HG03565 (cell line): Measurements from ENCODE around the gene NXN.

Source experiments
- ATAC-seq: cut with Tn5 transposase; IDR thresholded peaks from one replicate; pipeline ENCODE4 v1.9.1; 2021; ENCODE audit warnings: mild to moderate bottlenecking, moderate library complexity; ENCODE audit not compliant: unreplicated experiment

The NXN gene

DNA sequence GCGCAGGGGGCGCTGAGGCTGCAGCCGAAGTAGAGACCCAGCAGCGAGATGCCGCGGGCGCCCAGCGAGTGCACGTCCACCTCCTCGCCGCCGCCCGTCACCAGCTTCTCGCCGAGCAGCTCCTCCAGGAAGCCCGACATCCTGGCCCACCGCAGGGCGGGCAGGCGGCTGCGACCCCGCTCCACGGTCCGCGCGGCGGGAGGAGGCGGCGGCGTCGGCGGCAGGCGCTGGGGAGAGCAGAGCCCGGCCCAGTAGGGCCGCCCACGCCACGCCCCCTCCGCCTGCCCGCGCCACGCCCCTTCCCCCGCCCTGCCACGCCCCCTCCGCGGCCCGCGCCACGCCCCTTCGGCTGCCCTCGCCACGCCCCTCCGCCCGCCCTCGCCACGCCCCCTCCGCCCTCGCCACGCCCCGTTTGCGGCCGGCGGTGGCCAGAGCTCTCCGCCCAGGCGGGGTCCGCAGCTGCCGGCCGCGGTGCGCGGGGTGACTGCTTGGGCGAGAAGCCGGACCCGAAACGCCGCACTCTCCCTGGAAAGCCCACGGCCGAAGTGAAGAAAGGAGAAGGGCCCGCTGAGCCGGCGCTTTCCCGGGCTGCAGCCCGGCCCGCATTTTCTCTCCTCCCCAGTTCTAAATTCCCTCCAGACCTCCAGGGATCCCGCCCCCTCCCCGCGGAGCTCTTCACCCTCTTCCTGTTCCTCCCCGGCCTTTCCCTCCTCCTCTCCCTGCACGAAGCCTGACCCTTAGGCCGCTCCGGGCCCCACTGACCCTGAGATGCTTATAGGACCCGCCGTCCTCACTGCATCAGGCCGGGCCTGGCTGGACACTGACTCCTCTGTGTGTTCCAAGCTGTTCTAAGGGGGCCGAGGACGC lies at the start of gene NXN:
TSS of gene NXN (minus strand) at position 238 of the 867 bp plus-strand sequence.
- peak; percentile 45 for ATAC-seq

DNA sequence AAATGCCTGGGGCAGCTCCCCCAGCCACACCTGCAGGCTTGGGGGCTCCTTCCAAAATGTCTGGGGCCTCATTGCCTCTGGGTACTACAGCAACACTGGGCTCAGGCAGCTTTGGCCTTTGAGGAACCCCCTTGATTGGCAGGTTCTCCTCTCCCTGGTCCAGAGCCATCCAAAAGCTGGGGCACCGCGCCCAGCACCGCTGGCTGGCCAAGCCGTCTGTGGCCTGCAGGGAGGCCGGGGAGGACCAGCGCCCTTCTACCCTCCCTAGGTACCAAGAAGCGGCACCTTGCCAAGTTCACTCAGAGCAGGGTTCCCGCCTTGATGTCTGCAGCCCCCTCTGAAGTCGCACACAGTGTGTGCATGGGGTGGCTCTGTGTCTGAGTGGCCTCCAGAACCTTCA lies 47.5 kb upstream of the NXN start:
- no peak for ATAC-seq

DNA sequence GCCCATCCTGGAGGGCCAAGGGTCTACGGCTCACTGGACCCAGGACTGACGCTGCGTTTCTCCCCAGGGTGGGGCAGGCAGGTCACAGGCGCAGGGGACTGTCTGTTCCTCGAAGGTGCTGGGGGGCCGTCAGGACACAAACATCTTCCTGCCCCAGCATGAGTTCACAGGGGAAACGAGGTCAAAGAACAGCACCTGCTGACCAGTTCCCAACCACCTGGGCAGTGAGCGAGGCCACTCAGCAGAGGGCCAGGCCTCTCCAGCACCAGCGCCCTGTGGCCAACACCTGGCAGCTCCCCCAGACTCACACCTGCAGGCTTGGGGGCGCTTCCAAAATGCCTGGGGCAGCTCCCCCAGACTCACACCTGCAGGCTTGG lies 47.0 kb upstream of the NXN start:
- ATAC-seq = no peak

DNA sequence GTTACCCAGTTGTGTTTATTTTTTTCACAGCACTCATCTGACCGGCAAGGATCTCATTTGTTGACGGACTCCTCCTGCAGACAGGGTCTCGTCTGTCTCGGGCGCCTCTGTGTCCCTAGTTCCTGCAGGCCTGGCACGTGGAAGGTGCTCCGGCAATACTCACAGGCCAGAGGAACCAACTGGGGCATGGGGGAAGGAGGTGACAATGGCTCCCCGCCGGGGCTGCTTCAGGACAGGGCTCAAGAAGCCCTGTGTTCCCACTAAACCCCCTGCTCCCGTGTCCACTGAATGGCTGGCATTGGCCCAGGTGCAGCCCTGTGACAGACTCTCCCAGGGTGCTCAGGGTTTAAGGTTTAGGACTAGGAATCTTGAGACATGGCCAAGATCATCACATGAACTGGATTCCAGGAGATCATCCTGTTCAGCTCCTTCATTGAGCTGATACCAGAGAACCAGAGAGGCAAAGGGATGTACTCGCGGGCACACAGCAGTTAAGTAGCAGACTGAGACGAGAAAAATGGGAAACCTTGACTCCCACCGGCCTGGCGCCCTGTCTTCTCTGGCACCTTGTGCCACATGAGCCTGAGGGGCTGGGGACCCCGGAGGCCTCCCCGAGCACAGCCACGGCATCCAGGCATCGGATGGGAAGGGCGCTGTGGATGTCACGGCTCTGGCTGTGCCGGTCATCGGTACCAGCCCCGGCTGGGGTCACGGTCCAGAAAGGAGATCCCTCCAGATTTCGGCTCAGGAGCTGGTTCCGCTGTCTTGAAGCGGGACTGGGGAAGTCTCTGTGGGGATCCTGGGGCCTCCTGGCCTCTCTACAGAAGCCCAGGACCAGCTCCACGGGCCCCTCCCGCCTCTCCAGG lies 46.4 kb upstream of the NXN start:
- no peak for ATAC-seq

DNA sequence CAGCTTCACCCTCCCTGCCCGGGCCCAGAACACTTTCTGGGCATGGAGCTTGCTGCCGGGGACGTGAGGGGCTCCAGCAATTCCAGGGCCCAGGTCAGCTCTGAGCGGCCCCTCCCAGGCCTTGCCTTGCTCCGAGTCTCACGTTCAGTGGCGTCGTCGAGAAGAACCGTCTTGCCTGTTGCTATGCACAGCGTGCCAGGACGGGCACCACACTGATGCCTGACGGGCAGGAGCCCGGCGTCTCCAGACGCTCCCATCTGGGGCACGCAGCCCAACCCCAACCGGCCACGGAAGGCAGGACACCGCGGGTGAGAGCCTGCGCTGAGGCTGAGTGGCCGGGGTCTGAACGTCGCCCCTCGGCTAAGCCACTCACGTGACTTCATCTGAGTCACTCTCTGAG lies 44.5 kb upstream of the NXN start:
- no peak for ATAC-seq

DNA sequence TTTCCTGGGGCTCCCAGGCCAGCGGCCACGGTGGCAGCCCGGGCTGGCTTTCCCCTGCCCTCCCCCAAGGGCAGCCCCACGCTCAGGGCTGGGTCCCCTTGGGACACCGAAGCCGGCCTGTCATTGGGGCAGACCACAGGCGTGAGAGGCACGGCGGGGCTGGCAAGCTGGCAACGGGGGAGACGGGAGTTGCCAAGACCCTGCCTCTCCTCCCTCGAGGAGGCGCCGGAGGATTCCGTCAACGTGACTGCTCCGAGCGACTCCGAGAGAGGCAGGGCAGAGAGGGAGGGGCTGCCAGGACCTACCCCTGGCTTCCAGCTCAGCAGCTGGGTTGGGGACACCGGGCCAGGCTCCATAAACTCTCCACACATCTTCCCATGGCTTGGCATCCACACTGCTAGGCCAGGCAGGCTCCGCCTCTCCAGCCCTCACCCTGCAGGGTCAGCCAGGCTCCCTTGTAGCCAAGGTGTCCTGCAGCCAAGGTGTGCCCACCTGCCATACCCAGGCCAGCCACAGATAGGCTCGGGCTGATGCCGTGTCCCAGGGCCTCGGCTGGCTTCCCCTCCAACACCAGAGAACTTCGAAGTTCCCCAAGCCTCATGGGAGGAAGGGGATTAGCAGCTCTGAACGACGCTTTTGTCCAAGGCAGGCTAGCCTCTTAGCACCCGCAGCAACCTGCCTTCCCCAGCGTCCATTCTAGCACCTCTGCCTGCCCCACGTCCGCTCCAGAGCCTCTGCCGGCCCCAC lies 42.9 kb upstream of the NXN start:
- ATAC-seq = no peak

DNA sequence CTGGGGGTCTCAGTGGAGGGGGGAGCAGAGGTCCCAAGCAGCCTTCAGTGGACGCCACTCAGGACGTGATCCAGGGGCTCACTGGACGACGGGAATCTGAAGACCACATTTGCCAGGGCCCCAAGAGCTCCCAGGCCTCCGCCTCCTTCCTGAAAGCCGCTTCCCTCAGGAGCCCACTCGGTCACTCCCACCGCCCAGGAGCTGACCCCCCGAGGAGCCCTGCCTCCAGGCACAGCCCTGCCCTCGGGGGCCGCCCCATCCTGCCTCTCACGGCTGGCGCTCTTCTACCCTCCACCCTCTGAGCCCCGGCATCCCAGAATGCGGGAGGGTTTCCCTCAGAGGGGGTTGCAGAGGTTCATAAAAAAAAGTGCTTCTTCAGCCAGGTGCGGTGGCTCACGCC lies 41.6 kb upstream of the NXN start:
- no peak for ATAC-seq

DNA sequence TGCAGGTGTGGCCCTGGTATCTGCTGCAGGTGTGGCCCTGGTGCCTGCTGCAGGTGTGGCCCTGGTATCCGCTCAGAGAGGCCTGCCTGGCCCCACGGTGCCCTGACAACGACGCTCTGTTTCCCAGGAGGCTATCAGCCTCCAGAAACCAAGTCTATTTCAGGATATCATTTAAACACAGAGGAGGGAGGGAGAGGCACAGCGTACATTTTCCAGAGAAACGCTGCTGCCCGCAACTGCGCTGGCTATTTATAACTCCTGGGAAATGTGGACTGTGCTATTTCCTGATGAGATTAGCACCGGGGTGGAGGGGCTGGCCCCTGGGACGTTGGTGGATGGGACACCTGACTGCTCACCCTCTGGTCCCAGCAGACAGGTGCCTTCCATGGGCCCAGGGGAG lies 39.9 kb upstream of the NXN start:
- ATAC-seq = no peak

DNA sequence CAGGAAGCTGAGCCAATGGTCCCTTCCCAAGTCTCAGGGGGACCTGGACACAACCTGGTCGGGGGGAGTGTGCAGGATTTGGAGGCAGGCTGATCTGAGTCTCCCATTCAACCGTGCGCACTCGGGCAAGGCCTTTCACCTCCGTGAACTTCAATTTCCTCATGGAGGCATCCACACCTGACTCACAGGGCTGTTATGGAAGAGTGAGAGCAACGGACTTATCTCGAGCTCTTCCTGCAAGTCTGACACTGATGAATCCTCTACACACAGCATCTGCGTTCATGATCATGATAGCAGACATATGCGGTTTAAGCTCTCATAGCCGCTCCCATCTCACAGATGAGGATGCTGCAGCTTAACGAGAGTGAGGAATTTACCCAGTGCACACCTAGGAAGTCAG lies 39.0 kb upstream of the NXN start:
- no peak for ATAC-seq

DNA sequence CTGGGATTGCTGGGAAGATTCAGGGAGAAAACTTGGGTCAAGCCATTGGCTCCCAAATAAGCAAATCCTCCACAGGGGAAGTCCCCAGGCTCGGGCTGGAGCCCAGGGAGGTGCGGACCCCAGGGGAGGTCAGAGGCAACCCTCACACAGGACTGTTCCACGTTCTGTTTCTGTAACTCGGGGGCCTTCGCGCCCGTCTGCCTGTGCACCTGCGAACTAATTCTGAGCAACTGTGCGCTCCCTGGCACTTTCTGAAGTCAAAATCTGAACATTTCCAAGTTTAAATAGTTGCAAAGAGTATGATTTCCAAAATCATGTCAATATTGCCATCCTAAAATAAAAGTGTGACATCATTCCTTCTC lies 34.1 kb upstream of the NXN start:
- no peak for ATAC-seq

DNA sequence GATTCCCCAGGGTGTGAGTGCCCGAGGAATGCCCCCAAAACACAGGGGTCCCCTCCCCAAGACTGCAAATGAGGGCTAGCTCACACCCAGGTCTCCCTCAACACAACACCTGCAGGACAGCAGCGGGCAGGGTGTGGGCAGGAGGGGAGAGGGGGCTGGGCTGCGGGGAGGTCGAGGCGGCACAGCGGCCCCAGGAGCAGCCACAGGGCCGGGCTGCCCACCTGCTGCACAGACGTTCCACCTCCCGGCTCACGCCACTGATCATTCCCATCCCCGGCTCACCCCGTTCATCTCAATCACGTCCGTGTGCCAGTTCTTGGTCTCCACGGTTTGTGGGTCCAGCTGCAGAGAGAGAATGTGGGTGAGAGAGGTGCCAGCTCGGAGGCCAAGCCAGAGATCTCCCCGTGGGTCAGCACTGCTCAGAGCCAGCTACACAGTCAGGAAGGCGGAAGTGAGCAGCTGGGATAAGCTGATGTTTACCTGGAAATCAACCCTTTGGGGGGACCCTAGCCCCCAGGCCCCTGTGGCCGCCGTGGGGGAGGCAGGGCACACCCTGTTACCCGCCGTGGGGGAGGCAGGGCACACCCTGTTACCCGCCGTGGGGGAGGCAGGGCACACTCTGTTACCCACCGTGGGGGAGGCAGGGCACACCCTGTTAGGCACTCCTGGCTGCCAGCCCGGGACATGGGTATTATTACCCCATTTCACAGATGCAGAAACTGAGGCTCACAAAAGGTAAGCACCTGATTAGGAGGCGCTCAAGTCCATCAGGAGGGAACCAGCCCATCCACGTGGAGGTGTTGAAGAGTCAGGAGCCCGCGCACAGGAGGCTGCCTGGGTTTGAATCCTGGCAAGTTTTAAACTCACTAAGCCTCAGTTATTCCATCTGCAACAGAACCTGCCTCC lies 33.5 kb upstream of the NXN start:
- no peak for ATAC-seq

DNA sequence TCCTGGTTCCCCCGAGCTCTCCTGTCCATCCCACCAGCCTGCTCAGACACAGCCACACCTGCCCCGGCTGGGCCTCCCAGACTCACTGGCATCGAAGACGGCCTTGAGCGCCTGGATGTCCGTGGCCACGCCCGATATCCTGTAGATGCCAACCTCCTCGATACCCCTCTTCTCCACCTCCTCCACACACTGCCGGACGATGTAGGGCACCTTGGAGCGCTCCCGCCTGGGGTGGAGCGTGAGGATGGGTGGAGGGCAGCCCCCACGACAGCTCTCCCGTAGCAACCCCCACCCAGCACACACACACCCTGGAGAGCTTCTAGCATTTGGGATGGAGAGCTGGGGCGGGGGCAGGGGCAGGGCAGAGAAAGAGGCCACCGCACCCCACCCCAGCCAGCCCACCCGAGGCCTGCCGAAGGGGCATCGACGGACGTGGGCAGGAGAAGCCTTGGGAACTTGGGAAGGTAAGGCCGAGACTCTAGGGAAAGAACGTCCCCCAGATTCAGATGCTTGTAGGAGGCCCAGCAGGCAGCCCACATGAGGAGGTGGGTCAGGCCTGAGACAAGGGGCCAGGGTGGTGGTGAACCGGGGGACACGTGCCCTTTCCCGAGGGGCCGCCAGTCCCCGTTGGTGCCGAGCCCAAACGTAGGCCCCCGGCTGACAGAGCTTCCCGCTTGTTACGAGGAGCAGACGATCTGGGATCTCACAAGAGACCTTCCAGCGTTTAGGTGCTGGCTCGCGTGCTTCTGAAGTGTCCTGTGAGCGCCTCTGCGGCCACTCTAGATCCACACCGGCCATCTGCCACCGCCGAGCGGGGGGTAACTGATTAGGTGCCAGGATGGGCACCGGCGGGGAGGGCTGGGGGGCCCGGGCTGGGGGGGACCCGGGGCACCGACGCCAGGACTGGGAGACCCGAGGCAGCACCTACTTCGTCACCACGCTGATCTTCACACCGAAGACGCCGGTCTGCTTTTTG lies 32.5 kb upstream of the NXN start:
- ATAC-seq = no peak

DNA sequence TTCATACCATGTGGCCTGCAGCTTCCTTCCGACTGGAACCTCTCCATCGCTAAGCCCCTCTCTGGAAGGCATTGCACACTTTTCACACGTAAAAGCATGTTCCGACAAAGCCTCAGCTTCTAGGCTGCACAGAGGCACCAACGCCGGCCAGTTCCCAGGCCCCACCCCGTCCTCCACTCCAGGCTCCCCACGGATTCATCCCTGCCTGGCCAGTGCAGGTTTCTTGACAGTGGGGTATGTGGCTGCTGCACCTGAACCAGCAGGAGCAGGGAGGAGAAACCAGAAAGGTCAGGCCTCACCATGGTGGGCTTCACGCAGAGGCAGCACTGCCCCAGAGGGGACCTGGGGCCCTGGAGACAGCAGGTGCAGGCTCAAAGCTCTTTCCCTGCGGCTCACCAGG lies 31.6 kb upstream of the NXN start:
- ATAC-seq = no peak

DNA sequence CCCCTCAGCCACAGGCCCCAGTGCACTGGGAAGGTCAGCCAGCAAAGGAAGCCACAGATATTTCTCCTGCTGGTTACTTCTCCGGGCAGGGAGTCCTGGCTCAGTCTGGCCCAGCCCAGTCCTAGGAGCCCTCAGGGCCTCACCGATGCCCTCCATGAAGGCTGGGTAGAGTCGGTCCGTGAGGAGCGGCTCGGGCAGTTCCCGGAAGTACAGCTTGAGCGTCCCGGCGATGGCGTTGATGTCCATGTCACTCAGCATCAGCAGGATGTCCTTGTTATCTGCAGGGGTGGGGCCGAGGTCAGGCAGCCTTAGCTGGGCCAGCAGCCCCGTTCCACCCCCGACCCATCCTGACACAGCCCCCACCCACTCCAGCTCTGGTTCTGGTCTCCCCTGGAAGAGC lies 31.0 kb upstream of the NXN start:
- no peak for ATAC-seq

DNA sequence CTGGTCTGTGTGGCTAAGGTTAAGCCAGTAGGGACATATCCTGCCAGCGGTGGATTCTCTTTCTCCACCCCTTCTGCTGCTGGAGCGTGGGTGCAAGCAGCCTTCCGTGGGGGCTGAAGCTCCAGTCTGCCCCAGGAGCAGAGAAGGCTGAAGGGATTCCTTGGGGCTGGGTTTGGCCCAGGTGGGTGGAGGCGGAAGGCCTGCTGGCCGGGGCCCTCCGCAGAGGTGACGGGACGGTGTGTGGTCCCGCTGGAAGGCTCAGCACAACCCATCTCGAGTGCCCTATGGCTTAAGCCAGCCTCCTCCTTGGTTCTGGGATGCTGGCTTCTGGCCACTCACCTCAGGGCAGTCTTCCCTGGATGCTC lies 30.5 kb upstream of the NXN start:
- ATAC-seq = no peak

DNA sequence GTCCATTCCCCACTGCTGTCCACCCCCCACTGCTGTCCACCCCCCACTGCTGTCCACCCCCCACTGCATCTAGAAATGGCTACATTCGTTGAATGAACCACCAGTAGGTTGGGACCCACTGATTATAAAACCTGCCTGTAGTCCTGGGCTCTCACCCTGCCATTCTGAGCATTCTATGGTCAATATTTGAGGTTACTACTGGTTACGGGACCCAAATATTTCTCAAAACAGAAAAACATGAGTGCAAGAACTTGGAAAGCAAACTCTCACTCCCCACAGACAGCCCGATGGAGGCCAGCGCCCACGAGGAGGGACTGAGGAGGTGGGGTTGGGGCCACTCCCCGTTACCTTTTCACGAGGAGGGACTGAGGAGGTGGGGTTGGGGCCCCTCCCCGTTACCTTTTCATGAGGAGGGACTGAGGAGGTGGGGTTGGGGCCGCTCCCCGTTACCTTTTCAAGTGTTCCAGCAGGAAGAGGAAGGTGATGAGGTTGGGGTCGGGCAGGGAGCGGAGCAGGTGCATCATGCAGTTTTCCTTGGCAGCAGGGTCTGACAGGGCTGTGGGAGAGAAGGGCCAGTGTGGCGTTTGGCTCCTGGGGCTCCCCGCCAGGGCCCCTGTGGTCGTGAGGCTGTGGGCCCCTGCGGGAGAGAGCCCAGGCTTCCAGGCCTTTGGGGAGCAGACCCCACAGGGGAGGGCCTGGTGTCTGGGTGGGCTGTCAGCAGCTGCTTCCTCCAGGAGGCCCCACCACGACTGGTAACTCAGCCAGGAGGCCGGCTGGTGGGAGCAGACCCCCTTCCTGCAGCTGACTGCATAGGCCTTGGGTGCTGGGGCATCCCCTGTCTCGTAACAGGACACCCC lies 29.9 kb upstream of the NXN start:
- no peak for ATAC-seq

DNA sequence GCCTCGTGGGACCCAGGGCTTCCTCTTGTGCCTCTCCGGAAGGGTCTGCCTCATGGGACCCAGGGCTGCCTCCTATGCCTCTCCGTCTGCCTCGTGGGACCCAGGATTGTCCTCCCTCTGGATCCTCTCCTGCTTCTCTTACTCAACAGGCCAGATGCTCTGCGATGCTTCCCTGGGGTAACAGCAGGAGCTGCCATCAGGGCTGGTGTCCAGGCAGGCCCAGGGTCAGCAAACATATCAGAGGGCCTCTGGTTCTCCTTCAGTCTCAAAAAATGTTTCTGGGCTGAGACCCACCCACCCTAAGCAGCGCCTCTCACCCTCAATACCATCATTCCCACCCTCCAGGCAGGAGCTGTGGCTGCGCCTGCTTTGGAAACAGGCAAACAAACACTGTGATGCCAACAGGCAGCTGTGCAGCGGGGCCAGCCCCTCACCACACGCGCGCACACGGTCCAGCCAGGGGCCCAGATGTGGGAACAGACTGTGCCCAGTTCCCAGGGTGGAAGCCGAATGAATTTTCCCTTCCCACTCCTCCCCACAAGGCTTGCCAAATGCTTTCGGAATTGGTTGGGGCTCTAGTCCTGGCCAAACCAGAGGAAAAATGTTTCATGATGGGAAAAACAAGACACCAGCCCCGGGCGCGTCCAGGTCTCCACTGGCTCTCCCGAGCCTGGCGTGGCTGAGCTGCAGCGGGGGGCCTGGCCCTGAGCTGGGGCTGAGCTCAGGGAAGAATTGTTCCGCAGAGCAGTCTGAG lies 28.6 kb upstream of the NXN start:
- ATAC-seq = no peak
